GM21786 (cell line): ENCODE results near the gene BEX4.
"Not testable (repeated sequence)": the region's sequence is repeated elsewhere in the genome, so short reads cannot be mapped to it uniquely, and the experiment has no call there.

Source experiments
- ATAC-seq: cut with Tn5 transposase; IDR thresholded peaks from one replicate; pipeline ENCODE4 v1.9.1; 2021; ENCODE audit not compliant: unreplicated experiment

Gene BEX4

DNA sequence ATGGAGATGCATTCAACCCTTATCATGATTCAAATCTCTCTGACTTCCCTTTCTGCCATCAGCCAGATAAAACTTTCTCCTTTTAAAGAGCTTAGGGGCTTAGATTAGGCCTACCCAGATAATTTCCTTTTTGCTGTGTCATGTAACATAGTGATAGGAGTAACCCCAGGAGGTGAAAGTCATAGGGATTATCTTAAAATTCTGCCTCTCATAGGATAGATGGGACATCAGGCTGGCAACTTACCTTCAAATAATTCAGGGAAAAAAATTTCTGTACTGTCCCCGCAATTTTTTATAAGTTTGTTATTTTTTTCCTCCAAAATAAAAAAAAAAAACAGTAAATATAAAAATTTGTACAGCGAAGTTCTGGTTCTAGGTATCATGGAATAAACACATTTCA, 20.7 kb downstream of the BEX4 start:
- ATAC-seq, result not testable (repeated sequence)

- ATAC-seq, result no peak
Observed at GRCh38 chrX:103236296-103236695, 21.4 kb downstream of the BEX4 start.

DNA sequence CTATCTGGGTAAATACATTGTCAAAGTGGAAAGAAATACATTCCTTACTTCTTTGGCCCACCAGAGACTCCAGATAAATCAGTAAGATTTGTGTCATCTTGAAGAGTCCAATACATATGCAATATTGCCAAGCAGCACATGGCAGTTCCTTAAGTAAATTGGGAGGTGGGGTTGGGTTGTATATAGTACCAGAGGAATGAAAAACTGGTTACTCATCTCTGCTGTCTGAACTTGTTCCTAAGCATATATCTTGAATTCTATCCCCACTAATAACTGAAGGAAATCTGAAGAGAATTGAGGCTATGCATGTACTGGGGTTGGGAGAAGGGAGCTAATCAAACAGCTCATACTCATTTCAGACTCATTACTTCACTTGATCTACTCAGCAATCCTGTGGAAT, 25.2 kb downstream of the BEX4 start:
- ATAC-seq, result no peak

- peak; percentile 84 for ATAC-seq
Observed at GRCh38 chrX:103248553-103248952, 33.6 kb downstream of the BEX4 start.

- ATAC-seq, result no peak
Observed at GRCh38 chrX:103249805-103250204, 34.9 kb downstream of the BEX4 start.

DNA sequence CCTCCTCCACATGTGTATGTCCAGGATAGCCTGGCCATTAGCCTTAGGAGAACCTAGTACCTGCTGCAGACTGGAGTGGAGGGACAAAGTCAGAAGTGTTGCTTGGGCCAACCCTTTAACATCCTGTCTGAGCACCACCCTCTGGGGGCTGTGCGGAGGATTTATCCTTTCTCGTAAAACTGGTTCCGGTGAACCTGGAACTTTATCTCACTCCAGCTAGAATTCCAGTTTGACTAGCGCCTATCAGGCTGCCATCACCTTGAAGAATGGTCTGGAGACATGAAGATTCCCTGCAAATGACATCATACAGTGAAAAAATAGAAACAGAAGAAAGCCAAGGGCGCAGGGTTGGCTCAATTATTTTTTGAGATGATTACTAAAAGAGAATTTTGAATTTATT, 36.1 kb downstream of the BEX4 start:
- ATAC-seq, result no peak

DNA sequence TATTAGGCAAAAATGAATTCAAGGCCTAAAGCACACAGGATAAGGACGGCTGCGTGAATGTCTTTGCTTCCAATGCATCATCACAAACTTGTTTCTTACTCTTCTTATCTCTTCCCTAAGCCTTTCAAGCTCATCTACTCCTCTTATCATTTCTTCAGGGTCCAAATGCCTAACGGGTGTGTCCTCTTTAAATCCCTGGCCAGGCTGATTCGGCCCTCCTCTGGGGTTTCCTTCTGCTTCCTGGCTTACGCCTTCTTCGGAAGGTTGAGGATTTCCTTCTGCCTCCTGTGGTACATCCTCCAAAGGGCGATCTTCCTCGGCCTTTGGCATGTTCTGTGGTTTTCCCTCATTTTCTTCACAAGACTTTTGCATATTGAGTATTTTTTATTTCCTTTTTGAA, 38.7 kb downstream of the BEX4 start:
- no peak for ATAC-seq

DNA sequence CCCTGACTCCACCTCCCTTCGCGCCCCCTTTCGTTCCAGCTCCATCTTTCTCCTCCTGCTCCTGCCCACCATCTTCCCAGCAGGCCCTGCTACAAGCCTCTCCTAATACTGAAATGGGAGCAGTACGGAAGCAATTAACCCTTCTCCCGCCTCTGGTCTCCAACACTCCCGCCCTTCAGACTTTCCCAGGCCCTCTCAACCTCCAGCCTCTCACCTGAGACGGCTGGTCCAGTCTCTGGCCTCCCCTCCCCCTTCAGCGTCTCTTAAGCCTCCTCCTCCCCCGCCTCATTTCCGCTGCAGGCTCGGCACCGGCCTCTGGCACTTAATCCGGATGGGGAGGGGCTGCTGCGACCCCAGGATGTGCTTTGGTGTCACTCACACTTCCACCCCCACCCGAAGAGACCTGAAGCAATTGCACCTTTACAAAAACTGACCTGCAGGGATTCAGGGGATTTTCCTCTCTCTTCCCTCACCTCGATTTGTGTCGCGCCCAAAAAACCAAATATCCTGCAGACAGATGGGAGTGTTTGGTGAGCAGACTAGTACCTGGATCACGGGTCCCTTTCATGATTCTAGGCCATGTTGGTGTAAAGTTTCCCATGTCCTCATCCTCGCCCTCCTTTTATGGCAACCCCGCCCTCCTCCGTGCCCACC, 39.4 kb downstream of the BEX4 start:
- peak; percentile 66 for ATAC-seq

GRCh38 chrX:103254921-103255493, 40.1 kb downstream of the BEX4 start, which contains the start of gene TCEAL8:
Gene TCEAL8, minus strand, starts transcription at chrX:103255155. Its CDS starts 1,176 bp downstream, at chrX:103253979.
- ATAC-seq, result peak; percentile 96

GRCh38 chrX:103256651-103257050, 41.7 kb downstream of the BEX4 start:
- no peak for ATAC-seq

DNA sequence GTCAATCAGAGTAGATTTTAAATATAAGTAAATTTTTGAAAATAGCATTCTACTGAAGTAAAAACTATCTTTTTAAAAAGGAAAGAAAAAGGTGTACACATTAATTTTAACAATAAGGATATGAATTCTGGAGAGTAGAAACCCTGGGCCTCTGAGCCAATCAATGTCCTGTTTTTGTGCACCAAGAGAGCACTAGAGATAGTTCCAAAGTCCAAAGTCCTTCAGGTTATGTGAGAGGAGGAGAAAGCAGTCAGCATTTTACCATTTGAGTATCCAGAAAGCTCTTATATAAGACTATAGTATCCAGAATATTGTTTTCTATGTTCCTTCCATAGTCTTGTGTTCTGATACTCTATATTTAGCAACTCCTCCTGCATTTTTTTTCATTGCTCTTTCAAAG, 43.4 kb downstream of the BEX4 start:
- no peak for ATAC-seq
